Left lung (tissue), 10 donors: Measurements from ENCODE around the gene CYGB. TPM values are rescaled to one million over a fixed set of nuclear protein-coding genes. Genes with fewer than 3 reads are reported as not detected.
"Not testable (repeated sequence)": the region's sequence is repeated elsewhere in the genome, so short reads cannot be mapped to it uniquely, and the experiment has no call there.

ENCODE experiments used
- ATAC-seq: fragments of 200-7000 bp; cut with Tn5 transposase; one replicate; pipeline ENCODE4 v1.9.1; 2020; ENCODE audit warnings: moderate library complexity
- DNase-seq, 4 donors: peaks; one replicate each; pipeline ENCODE4 v3.0.0-alpha.2; 2013 to 2020
- H3K27ac ChIP-seq, 2 donors: fragments of 200-600 bp; sonication (generic) in 1 of 2; one replicate each; pipeline versions ENCODE4 v1.5.0 to v1.8.0; 2020 to 2021
- H3K27me3 ChIP-seq, 2 donors: fragments of 200-600 bp; sonication (generic) in 1 of 2; one replicate each; pipeline versions ENCODE4 v1.5.0 to v1.8.0; 2020 to 2021
- H3K36me3 ChIP-seq, 2 donors: fragments of 200-600 bp; sonication (generic) in 1 of 2; one replicate each; pipeline versions ENCODE4 v1.5.0 to v1.8.0; 2020 to 2021
- H3K4me1 ChIP-seq, 2 donors: fragments of 200-600 bp; one replicate each; pipeline ENCODE4 v1.8.0; 2021
- H3K4me3 ChIP-seq, 2 donors: fragments of 200-600 bp; sonication (generic) in 1 of 2; one replicate each; pipeline versions ENCODE4 v1.5.0 to v1.8.0; 2020 to 2021; ENCODE audit warnings: mild to moderate bottlenecking in 1 of 2
- H3K9me3 ChIP-seq, 2 donors: fragments of 200-600 bp; sonication (generic) in 1 of 2; one replicate each; pipeline versions ENCODE4 v1.5.0 to v1.8.0; 2020 to 2021
- intact Hi-C, 2 donors: fragments of 100-400 bp; cut with DNase I; formaldehyde crosslinking; loops; one replicate each; pipeline versions ENCODE4 v1.11.2 to v1.14.2; 2022
- polyA plus RNA-seq, 6 donors: library from polyadenylated mRNA; unstranded; fragments of 120-200 nt; gene quantifications; one replicate each; pipeline ENCODE4 v1.2.1, GENCODE V29; 2013; ENCODE audit not compliant: insufficient read length in 6 of 6
- total RNA-seq, 2 donors: library from RNA; stranded (reverse); fragmentation: NEBNext Ultra II Directional; extraction: Animal tissue kit (Norgen Biotek cat#: 25700); gene quantifications; one replicate each; pipeline ENCODE4 v1.2.1, GENCODE V29; 2021
- TF ChIP-seq, protein P1 (sequence below), 2 donors: fragments of 200-600 bp; sonication (generic) in 1 of 2; IDR thresholded peaks; one replicate each; pipeline versions ENCODE4 v1.5.0 to v1.8.0; 2021; ENCODE audit warnings: antibody characterized with exemption in 2 of 2
- donor health status: DM: no; HTN: yes; CAD: no.
- donor health status: DM: no; HTN: no; CAD: no.

The CYGB gene
- total and polyA plus RNA-seq, 8 donors = 10.2 to 37.1 (median 26.4) TPM

DNA sequence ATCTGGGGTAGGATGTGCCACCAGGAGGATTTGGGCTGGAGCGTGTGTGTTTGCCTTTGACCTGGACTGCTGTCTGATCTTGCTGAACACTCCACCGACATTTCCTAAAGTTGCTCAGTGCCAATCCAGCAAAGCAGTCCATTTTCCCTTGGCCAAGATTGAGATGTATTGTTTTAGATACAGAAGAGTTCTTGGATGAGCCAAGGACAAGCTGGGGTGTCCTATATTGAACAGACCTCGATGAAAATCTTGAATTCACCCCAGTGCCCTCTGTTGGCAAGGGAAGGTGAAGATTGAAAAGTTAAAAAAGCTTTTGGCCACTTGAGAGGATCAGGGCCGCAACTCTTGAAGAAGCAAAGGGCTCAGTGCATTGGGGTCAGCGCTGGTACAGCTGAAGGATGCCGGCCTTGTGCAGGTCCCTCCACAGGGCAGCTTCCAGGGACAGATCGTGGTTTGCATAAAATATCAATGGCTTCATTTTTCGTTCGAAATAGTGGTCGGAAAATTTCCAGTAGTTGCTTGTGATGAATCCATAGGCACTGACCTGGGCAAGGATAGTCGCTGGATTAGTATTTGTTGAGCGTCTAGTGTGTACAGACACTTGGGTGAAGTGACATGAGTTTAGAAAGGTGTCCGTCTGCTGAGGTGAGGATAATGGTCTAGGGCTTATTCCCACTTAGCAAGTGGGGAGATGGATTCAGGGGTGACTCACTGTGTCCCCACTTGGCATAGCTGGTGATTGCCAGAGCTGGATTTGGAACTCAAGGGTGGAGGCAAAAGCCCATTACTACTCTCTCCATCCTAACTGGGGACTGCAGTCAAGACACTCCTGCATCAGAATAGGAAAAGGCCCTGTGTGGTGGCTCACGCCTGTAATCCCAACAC lies 28.5 kb upstream of the CYGB start:
- H3K36me3 ChIP-seq = peaks cover 0 to 52% of the 10 kb centered on the region in 2 donors
- H3K4me3 ChIP-seq = no peak overlapping the region
- H3K9me3 ChIP-seq = no peaks in the 10 kb centered on the region
- H3K4me1 ChIP-seq = peaks cover 17 to 54% of the 10 kb centered on the region in 2 donors
- no peak for DNase-seq
- H3K27ac ChIP-seq = no peak overlapping the region
- intact Hi-C loops = no loop called here
- TF ChIP-seq, protein P1, sequence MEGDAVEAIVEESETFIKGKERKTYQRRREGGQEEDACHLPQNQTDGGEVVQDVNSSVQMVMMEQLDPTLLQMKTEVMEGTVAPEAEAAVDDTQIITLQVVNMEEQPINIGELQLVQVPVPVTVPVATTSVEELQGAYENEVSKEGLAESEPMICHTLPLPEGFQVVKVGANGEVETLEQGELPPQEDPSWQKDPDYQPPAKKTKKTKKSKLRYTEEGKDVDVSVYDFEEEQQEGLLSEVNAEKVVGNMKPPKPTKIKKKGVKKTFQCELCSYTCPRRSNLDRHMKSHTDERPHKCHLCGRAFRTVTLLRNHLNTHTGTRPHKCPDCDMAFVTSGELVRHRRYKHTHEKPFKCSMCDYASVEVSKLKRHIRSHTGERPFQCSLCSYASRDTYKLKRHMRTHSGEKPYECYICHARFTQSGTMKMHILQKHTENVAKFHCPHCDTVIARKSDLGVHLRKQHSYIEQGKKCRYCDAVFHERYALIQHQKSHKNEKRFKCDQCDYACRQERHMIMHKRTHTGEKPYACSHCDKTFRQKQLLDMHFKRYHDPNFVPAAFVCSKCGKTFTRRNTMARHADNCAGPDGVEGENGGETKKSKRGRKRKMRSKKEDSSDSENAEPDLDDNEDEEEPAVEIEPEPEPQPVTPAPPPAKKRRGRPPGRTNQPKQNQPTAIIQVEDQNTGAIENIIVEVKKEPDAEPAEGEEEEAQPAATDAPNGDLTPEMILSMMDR (IDR thresholded peaks at IDR 0.05) = no peak
- H3K27me3 ChIP-seq = no peaks in the 10 kb centered on the region
- ATAC-seq = no peak

DNA sequence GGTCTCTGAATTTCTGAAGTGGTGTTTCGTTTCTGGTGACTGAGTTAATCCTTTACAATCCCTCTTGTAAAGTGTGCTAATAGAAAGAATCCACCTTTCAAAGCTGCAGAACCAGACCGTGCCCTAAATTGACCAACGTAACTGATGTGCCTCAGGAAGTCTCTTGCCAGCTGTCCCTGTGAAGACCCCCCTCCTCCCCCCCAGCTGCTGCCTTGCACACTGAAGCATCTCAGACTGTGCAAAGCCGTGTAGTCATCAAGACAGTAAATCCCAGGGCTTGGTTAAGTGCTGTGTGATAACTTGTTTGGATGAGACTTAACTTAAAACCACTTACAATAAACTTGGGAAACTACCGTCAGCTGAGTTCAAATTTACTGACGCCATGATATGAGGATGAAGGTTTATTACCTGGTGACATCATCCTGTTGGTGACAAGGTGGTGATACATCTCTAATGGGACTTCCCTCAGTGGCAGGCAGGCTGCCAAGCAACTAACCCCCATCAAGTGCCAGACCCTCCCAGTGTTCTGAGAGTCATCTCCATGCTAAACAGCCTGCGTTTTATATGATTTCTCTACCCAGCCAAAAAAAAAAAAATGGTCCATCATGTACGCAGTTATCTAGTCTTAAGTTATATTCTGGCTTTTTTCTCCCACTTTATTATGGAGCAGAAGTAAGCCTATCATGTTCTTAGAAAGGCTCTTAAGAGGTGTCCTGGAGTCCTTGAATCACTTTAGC lies 27.6 kb upstream of the CYGB start:
- not testable (repeated sequence) for H3K9me3 ChIP-seq, H3K27ac ChIP-seq, ATAC-seq, DNase-seq, H3K27me3 ChIP-seq, H3K4me3 ChIP-seq
- Histone ChIP-seq H3K4me1 (peaks cover 25 to 62% of the 10 kb centered on the region in 2 donors), H3K36me3 (peaks cover 0 to 52% of the 10 kb centered on the region in 2 donors)
- intact Hi-C loops = loop anchor here in 1 of 2 donors (5.0 kb wide), 1 partner anchor 57 kb away; no protein-coding TSS in a partner anchor

DNA sequence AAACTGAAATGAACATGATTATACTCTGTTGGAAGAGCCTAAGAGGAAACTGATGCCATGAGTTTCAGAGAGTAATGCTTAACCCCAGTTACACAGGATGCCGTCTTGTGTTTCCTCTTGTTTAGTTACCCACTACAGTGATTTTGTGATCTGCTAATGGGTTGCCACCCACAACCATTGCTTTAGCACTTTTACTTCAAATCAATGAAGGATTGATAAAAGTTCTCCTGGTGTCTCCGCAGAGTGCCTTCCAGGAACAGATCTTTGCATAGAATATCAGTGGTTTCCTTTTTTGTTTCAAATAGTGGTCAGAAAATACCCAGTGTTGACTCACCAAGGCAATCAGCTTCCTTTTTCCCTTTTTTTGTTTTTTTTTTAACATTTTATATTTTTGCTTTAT lies 25.9 kb upstream of the CYGB start:
- not testable (repeated sequence) for H3K27ac ChIP-seq, H3K9me3 ChIP-seq, DNase-seq, H3K4me3 ChIP-seq, H3K27me3 ChIP-seq, ATAC-seq
- peaks cover 0 to 52% of the 10 kb centered on the region in 2 donors for H3K36me3 ChIP-seq
- H3K4me1 ChIP-seq = peaks cover 43 to 79% of the 10 kb centered on the region in 2 donors
- intact Hi-C loops = loop anchor here in 1 of 2 donors (5.0 kb wide), 1 partner anchor 59 kb away; no protein-coding TSS in a partner anchor

DNA sequence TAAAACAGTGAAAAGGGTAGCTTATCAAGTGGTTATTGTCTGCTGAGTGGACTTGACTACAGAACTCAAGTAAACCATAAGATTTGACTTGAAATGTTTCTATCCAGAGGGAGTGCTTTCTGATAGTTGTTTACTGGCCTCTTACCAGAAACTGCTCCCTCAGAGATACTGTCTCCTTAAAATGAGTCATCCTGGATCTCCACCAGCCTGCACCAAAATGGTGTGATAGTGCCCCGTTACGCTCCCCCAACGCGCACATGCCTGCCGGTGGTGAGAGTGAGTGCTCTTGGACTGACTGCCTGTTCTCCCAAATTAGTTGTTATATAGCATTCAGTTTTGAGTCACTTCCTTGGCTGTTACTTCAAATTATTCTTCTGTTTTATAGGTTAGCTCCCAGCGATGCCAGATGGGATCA lies 25.2 kb upstream of the CYGB start:
- Histone ChIP-seq H3K36me3 (peaks cover 0 to 52% of the 10 kb centered on the region in 2 donors), H3K27ac (peak overlapping the region; percentile 8 to 70), H3K9me3 (no peaks in the 10 kb centered on the region), H3K4me3 (no peak overlapping the region), H3K27me3 (no peaks in the 10 kb centered on the region), H3K4me1 (peaks cover 44 to 78% of the 10 kb centered on the region in 2 donors)
- intact Hi-C loops = loop anchor here in 1 of 2 donors (5.0 kb wide), 1 partner anchor 60 kb away; no protein-coding TSS in a partner anchor
- TF ChIP-seq, protein P1 (IDR thresholded peaks at IDR 0.05) = no peak
- ATAC-seq (peak; percentile 11), DNase-seq (peak in 1 of 4 donors; percentile 76)

DNA sequence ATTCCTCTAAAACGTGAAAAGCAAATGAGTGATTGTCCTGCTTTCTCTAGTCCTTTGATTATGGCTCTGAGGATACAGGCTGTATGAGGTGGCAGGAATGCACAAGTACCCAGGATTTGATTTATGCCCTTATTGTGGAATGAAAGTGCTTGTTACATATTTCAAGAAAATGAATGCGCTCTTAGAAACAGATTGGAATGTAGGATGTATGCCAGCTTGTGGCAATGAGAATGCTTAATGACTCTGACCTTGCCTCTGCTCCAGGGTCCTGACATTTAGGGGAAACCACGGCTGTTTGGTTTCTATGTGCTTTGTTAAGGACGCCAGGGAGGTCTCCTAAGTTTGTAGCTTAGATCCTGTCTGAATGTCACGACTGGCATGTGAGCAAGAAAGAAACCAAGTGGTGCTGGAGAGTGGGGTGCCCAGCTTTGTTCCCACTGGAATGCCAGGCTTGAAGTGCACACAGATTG lies 24.3 kb upstream of the CYGB start:
- peak; percentile 34 for ATAC-seq
- TF ChIP-seq, protein P1 (IDR thresholded peaks at IDR 0.05) = no peak
- H3K36me3 ChIP-seq = peaks cover 0 to 47% of the 10 kb centered on the region in 2 donors
- peaks cover 45 to 71% of the 10 kb centered on the region in 2 donors for H3K4me1 ChIP-seq
- no peak for DNase-seq
- no peaks in the 10 kb centered on the region for H3K9me3 ChIP-seq
- peak overlapping the region in 1 of 2 donors; percentile 88 for H3K4me3 ChIP-seq
- intact Hi-C loops = loop anchor here in 1 of 2 donors (5.0 kb wide), 1 partner anchor 60 kb away; no protein-coding TSS in a partner anchor
- H3K27me3 ChIP-seq = no peaks in the 10 kb centered on the region
- peak overlapping the region; percentile 70 to 75 for H3K27ac ChIP-seq
